Measurements from ENCODE around the gene PPP4R1.

Gene PPP4R1

DNA sequence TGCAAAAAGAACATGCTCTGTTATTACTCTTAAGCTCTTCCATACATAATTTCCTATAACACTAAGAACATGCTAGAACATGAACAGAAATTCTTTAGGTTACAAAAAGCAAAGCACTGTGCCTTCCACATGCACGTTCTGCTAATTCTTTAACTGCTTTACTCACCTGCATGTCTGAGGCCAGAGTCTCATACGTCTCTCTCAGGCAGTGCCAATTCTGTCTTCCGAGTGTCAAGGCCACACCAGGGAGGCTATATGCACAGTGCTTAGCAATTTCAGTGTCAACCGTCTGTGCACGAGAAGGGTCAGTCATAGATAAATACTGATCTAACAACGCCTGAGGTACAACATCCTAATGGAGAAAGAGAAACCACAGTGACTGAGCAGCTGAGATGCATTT is 55.1 kb downstream of the PPP4R1 start:
- Histone ChIP-seq H3K27ac (no peak overlapping the region), H3K27me3 (no peaks in the 10 kb centered on the region), H3K4me1 (peaks cover 0 to 24% (median 3%) of the 10 kb centered on the region in 4 donors), H3K4me3 (no peak overlapping the region), H3K36me3 (peaks cover 47 to 90% (median 75%) of the 10 kb centered on the region in 3 donors), H3K9me3 (no peaks in the 10 kb centered on the region)
- TF ChIP-seq, protein P1, sequence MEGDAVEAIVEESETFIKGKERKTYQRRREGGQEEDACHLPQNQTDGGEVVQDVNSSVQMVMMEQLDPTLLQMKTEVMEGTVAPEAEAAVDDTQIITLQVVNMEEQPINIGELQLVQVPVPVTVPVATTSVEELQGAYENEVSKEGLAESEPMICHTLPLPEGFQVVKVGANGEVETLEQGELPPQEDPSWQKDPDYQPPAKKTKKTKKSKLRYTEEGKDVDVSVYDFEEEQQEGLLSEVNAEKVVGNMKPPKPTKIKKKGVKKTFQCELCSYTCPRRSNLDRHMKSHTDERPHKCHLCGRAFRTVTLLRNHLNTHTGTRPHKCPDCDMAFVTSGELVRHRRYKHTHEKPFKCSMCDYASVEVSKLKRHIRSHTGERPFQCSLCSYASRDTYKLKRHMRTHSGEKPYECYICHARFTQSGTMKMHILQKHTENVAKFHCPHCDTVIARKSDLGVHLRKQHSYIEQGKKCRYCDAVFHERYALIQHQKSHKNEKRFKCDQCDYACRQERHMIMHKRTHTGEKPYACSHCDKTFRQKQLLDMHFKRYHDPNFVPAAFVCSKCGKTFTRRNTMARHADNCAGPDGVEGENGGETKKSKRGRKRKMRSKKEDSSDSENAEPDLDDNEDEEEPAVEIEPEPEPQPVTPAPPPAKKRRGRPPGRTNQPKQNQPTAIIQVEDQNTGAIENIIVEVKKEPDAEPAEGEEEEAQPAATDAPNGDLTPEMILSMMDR (IDR thresholded peaks at IDR 0.05) = no peak
- DNase-seq = no peak
- intact Hi-C loops (cut with DNase I; ENCODE audit: low total_unique reads) = no loop called here

DNA sequence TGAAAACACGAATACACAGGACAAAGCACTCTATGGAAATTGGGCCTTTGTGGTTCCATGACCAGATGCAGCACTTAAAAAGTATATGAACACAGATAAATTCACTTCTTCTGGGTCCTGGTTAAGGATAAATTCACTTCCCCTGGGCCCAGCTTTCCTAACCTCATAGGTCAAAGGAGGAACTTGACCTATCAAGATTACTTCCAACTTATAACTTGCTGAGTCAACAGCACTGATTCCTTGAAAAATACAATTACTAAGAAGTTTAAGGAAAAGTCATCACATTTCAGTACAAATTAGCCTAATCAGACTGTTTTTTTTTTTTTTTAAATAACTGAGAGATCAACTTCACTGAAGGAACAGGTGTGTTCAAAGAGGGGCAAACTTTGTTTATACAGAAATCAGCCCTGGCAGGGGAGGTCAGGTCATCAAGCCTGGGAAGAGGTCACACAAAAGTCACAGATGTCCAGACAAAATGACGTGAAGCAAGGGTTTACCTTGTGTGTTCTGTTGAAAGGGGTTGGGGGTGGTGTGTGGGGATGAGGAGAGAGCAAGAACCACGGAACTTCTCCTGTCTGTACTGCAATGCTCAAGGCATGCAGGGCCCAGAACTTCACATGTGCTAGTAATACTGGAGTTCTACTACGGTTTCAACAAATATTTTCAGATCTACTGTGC is 55.8 kb downstream of the PPP4R1 start:
- no peaks in the 10 kb centered on the region for H3K27me3 ChIP-seq

DNA sequence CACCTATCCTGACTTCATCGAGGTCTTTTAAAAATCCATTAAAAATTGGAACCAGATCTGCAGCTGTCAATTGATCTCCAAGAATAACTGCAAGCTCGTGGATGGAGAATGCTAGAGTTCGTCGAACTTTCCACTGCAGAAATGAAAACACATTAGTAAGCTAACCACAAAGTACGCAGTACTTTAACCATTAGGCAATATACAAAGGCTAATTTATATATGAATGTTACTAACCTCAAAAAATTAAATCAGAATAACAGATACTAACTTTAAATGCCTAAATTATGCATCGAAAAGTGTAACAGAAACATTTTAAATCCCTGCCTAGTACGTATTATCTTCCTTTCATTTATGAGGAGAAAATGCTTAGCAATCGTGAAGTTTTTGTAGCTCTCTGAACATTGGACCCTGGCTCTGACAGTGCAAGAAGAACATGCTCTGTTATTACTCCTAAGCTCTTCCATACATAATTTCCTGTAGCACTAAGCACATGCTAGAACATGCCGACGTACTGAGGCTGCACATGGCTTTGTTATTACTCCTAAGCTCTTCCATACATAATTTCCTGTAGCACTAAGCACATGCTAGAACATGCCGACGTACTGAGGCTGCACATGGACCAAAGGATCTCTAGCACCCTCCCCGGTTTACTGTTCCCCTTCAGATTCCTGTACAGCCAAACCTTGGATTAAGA is 57.0 kb downstream of the PPP4R1 start:
- TF ChIP-seq, protein P1 (IDR thresholded peaks at IDR 0.05) = no peak
- Histone ChIP-seq H3K4me3 (no peak overlapping the region), H3K36me3 (peaks cover 65 to 95% (median 77%) of the 10 kb centered on the region in 3 donors), H3K4me1 (peaks cover 0 to 10% (median 0%) of the 10 kb centered on the region in 4 donors), H3K9me3 (no peaks in the 10 kb centered on the region), H3K27ac (no peak overlapping the region), H3K27me3 (no peaks in the 10 kb centered on the region)
- intact Hi-C loops (cut with DNase I; ENCODE audit: low total_unique reads) = no loop called here
- DNase-seq = no peak

More for the DNA sequence above, 55.8 kb downstream of the PPP4R1 start:
- Histone ChIP-seq H3K36me3 (peaks cover 54 to 95% (median 77%) of the 10 kb centered on the region in 3 donors), H3K9me3 (no peaks in the 10 kb centered on the region), H3K4me1 (peaks cover 0 to 17% (median 0%) of the 10 kb centered on the region in 4 donors), H3K4me3 (no peak overlapping the region), H3K27ac (no peak overlapping the region)
- TF ChIP-seq, protein P1 (IDR thresholded peaks at IDR 0.05) = no peak
- no peak for DNase-seq
- intact Hi-C loops (cut with DNase I; ENCODE audit: low total_unique reads) = no loop called here

DNA sequence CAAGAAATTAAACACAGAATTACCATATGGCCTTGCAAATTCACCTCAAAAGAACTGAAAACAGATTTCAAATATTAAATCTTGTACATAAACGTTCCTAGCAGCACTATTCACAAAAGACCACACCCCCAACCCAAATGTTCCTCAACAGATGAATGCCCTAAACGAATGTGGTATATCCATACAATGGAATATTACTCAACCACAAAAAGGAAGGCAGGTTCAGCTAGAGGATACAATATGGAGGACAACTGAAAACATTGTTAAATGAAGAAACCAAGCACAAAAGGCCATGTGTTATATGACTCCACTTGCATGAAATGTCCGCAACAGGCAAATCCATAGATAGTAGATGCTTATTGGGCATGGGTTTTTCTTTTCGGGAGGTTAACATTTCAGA is 61.7 kb downstream of the PPP4R1 start:
- no peak overlapping the region for H3K27ac ChIP-seq
- intact Hi-C loops (cut with DNase I; ENCODE audit: low total_unique reads) = no loop called here
- H3K27me3 ChIP-seq = no peaks in the 10 kb centered on the region
- peaks cover 70 to 98% (median 95%) of the 10 kb centered on the region in 3 donors for H3K36me3 ChIP-seq
- H3K4me1 ChIP-seq = no peaks in the 10 kb centered on the region
- TF ChIP-seq, protein P1 (IDR thresholded peaks at IDR 0.05) = no peak
- no peaks in the 10 kb centered on the region for H3K9me3 ChIP-seq
- no peak for DNase-seq
- no peak overlapping the region for H3K4me3 ChIP-seq

DNA sequence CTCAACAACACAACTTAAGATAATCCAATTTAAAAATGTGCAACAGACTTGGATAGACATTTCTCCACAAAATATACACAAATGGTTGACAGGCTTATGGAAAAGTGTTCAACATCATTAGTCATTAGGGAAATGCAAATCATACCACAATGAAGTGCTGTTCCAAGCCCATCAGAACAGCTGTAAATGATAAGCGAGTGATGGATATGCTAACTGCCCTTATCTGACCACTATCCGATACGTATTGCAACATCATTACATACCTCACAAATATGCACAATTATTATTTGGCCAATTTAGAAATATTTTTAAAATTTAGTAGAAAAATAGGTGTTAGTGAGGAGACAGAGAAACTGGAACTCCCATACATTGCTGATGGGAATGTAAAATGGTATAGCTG is 62.2 kb downstream of the PPP4R1 start:
- no peaks in the 10 kb centered on the region for H3K4me1 ChIP-seq
- no peaks in the 10 kb centered on the region for H3K9me3 ChIP-seq
- TF ChIP-seq, protein P1 (IDR thresholded peaks at IDR 0.05) = no peak
- peaks cover 71 to 98% (median 95%) of the 10 kb centered on the region in 3 donors for H3K36me3 ChIP-seq
- no peak overlapping the region for H3K4me3 ChIP-seq
- DNase-seq = no peak
- H3K27me3 ChIP-seq = no peaks in the 10 kb centered on the region
- intact Hi-C loops (cut with DNase I; ENCODE audit: low total_unique reads) = no loop called here
- H3K27ac ChIP-seq = no peak overlapping the region

All from tibial artery (tissue), 4 donors.